HG02852 (cell line): ENCODE measurements around the gene CNPY3.
"Not testable (repeated sequence)": the region's sequence is repeated elsewhere in the genome, so short reads cannot be mapped to it uniquely, and the experiment has no call there.

Source experiments
- ATAC-seq: cut with Tn5 transposase; IDR thresholded peaks from one replicate; pipeline ENCODE4 v1.9.1; 2021; ENCODE audit warnings: mild to moderate bottlenecking, moderate library complexity; ENCODE audit not compliant: unreplicated experiment

Gene CNPY3

DNA sequence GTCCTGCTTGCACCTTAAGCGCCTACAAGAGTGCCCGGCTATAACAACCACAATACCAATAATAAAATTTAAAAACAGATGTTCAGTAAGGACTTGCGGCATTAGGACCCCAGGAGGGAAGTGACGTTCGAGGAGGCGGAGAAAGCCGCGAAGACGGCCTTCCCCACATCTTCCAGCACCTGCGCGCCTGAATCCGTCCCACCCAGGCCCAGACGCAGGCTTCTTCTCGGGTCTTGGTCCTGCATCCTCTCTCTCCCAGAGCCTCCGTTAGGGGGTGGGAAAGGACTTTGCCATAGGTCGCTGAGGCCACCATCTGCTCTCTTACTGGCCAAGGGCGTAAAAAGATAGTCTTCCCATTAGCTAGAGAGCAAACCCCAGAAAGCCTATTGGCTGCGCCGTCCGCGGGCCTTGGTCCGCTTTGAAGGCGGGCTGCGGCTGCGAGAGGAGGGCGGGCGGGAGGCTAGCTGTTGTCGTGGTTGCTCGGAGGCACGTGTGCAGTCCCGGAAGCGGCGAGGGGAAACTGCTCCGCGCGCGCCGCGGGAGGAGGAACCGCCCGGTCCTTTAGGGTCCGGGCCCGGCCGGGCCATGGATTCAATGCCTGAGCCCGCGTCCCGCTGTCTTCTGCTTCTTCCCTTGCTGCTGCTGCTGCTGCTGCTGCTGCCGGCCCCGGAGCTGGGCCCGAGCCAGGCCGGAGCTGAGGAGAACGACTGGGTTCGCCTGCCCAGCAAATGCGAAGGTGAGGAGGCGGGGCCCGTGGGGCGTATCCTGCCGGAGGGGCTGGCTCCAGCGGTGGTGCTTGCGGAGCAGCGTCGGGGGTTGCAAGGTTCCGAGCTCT, at the start of gene CNPY3:
Gene CNPY3, plus strand, starts transcription at position 495 of the 835 bp plus-strand sequence. Its CDS starts 91 bp downstream, at position 586.
- peak; percentile 79 for ATAC-seq

DNA sequence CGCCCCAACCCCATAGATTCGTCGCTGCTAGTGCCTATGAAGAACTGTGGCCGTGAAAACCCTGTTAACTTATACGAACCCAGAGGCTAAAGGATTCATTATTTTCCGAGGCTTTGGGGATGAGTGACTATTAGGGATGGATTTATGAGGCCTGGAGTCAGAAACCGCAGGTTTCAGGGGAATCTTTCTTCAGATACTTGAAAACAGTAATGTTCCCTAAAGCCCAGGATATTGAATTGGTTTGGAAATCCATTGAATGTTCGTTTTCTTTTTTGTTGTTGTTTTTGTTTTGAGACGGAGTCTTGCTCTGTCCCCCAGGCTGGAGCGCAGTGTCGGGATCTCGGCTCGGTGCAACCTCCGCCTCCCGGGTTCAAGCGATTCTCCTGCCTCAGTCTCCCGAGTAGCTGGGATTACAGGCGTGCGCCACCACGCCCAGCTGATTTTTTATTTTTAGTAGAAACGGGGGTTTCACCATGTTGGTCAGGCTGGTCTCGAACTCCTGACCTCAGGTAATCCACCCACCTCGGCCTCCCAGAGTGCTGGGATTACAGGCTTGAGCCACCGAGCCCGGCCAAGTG, 49.0 kb upstream of the CNPY3 start:
- not testable (repeated sequence) for ATAC-seq

DNA sequence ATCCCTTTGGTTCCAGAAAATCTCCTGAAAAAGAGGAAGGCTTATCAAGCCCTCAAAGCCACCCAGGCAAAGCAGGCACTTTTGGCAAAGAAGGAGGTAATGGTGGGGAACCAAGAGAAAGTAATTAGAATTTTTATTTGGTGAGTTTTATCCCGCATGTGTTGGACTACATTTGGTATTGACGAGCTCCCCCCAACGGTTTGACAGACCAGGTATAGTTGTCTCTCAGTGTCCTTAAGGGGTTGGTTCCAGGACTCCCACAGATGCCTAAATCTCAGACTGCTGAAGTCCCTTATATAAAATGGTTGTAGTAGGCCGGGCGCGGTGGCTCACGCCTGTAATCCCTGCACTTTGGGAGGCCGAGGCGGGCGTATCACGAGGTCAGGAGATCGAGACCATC, 48.4 kb upstream of the CNPY3 start:
- not testable (repeated sequence) for ATAC-seq

DNA sequence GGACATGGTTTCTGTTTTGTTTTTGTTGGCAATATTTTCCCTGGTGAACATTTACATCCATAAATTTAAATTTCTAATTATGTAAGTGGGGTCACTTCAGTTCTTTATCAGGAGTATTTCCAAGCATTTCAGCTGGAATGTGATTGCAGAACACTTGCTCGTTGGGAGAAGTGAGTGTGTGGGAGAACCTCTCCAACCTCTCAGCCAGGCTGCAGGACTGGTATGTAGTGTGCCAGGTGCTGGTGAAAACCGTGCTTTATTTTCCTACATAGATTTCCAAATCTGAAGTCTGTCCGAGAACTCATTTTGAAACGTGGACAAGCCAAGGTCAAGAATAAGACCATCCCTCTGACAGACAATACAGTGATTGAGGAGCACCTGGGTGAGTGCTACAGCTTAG, 43.6 kb upstream of the CNPY3 start:
- no peak for ATAC-seq

DNA sequence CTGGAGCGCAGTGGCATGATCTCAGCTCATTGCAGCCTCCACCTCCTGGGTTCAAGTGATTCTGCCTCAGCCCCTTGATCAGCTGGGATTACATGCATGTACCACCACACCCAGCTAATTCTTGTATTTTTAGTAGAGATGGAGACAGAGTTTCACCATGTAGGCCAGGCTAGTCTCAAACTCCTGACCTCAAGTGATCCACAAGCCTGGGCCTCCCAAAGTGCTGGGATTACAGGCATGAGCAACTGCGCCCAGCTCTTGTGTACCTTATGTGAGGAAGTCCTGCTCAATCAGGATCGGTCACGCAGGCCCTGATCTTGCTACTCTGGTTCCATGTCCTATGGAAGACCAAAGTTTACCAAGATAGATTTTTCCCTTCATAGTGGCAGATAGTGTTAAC, 41.1 kb upstream of the CNPY3 start:
- not testable (repeated sequence) for ATAC-seq

DNA sequence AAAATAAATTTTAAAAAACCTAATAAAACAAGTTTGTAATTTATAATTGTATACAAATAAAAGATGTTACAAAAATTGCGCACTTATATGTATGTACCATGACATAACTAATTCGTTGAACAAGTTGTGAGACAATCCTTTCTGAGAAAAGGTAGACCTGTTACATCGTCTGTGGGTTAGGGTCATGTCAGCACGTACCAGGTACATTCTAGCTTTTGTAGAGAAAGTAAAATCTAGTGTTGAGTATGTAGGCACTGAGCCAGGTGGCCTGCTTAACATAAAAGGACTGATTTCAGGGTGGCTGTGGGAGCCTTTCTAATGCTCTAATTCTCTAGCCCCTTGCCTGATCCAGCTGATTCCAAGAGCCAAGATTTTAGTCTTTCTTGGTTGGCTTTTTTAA, 39.5 kb upstream of the CNPY3 start:
- ATAC-seq, result no peak

DNA sequence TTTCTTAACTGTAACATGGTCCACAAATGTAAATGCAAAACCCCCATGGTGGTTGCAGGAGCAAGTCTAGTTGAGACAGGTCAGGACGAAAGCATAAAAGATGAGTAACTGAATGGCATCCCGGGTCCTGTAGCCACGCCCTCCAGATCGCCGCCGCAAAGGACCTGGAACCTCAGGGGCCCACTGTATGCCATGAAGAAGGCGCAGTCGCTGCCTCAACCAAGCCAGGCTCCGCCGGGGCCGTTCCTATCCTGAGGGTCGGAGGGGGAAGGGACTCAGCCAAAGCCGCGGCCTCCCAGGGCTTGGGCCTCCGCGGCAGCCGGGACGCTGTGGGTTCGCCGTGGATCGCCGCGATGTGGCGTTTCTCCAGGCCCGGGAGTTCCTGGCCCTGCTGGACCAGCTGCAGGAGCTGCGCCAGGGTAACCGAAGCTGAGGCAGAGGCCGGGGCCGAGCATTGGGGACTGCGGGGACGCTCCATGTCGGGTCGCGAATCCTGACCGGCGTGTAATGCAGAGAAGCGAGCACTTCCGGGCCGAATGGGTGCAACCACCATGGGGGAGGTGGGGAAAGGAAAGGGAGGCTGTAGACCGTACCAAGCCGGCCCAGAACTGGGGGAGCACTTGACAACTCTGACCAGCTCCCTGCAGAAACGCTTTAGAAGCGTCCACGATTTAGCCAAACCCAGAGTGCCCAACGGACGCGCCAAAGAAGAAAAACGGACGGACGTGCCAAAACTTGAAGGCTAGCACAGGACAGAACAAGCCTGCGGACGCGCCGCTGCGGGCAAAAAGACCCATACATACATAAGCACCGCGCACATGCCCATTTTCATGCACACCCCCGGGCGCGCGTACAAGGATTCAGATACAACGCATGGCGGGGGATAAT, 38.7 kb upstream of the CNPY3 start:
- peak; percentile 85 for ATAC-seq

DNA sequence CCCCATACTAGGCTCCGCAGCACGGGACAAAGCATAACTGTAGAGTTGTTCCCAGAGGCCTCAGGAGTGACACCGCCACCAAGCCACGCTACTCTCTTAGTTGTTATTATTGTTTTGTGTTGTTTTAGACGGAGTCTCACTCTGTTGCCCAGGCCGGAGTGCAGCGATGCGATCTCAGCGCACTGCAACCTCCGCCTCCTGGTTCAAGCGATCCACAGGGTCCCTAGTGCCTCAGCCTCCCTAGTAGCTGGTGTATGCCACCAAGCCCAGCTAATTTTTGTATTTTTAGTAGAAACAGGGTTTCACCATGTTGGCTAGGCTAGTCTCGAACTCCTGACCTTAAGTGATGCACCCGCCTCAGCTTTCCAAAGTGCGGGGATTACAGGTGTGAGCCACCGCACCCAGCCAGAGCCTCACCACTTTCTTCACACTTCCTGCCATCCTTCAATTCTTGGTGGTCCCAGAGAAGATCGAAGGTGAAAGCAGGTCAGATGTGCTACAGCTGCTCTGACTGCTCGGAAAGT, 38.0 kb upstream of the CNPY3 start:
- no peak for ATAC-seq

DNA sequence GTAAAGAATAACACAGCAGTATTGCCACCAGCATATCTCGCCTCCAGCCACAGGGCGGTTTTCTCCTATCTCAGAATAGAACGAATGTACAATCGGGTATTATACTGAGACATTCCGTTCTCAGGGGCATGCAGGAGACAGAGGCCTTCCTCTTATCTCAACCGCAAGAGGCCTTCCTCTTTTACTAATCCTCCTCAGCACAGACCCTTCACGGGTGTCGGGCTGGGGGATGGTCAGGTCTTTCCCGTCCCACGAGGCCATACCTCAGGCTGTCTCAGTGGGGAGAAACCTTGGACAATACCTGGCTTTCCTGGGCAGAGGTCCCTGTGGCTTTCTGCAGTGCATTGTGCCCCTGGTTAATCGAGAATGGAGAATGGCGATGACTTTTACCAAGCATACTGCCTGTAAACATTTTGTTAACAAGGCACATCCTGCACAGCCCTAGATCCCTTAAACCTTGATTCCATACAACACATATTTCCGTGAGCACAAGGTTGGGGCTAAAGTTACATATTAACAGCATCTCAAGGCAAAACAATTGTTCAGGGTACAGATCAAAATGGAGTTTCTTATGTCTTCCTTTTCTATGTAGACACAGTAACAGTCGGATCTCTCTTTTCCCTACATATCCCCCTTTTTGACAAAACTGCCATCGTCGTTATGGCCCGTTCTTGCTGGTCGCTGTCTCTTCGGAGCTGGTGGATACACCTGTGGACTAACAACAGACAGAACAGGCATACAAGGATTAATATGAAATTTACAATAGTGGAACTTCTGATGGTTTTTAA, 35.0 kb upstream of the CNPY3 start:
- ATAC-seq, result not testable (repeated sequence)

DNA sequence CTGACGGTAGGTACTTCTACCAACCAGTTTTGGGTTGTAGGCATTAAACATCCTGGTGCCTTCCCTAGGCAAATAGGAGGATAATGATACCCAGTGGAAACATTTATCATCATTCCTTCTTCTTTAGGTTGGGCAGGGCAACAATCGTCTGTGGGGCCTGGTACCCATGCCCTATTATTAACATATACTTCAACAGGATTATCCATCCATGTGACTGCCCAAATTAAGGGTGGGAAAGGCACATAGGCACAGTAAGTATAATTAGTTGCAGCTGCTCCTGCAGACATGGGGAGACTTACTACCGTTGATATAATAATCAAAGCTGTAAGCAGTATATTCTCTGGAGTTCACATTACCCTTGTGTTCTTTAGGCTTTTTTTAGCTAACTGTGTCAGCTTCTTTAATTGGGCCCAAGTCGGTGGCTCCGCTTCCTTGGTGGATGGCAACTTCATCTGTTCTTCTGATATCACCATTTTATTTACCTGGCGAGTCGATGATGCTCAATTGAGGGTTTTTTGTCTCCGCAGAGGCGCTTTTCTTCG, 33.0 kb upstream of the CNPY3 start:
- ATAC-seq, result no peak

DNA sequence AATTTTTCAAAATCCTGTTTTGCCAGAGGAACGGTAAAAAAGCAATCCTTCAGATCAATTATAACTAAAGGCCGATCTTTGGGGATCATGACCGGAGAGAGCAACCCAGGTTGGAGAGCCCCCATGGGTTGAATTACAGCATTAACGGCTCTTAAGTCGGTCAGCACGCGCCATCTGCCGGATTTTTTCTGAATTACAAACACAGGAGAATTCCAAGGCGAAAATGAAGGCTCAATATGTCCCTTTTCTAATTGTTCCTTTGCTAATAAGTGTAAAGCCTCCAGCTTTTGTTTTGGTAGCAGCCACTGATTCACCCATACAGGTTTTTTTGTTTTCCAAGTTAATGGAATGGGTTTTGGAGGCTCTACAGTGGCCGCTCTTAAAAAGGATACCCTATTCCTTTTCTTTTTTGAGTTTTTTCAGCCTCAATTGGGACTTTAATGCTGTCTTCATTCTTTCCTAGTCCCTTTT, 30.4 kb upstream of the CNPY3 start:
- no peak for ATAC-seq

DNA sequence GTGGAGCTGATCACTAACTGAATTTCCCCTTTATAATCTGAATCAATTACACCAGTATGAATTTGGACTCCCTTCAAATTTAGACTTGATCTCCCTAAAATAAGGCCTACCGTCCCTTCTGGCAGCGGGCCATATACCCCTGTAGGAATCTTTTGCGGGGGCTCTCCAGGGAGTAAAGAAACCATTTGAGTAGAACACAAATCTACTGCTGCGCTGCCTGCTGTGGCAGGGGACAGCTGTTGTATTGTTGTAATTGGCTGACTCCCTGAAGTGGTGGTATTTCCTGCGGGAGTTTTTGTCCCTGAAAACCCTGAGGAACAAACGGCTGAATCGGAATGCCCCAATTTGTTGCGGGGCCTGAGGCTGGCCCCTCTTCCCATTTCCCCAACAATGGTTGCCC, 29.4 kb upstream of the CNPY3 start:
- no peak for ATAC-seq

DNA sequence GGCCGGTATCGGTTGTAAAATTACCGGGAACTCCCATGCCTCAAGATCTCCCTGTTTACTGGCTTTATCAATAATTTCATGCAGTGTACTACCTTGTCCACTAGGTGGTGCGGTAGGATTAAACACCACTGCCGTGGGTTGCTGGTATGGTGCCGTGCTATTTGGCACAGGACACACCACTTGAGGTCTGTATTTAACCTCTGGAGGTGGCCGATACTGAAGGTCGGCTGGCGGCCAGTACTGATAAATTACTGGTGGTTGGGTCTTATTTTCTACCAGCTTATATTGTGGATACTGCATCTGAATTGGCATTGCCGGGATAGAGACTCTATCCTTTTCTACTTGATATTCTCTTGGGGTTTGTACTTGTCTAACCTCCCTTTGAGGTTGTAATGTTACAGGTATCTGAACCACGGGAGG, 27.7 kb upstream of the CNPY3 start:
- no peak for ATAC-seq

DNA sequence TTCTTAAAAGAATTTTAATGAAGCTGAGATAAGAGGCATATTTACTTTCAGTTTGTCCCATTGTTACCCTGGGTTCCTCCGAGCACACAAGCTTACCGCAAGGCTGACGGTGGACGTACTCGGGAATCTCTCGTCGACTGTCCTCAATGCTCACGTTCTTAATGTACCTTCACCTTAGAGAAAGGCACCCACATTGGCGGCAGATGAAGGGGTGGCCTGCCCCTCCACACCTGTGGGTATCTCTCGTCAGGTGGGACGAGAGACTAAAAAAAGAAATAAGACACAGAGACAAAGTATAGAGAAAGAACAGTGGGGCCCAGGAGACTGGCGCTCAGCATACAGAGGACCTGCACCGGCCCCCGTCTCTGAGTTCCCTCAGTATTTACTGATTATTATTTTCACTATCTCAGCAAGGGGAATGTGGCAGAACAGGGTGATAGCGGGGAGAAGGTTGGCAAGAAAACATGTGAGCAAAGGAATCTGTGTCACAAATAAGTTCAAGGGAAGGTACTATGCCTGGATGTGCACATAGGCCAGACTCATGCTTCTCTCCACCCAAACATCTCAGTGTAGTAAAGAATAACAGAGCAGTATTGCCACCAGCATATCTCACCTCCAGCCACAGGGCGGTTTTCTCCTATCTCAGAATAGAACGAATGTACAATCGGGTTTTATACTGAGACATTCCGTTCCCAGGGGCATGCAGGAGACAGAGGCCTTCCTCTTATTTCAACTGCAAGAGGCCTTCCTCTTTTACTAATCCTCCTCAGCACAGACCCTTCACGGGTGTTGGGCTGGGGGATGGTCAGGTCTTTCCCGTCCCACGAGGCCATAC, 26.6 kb upstream of the CNPY3 start:
- ATAC-seq, result not testable (repeated sequence)

DNA sequence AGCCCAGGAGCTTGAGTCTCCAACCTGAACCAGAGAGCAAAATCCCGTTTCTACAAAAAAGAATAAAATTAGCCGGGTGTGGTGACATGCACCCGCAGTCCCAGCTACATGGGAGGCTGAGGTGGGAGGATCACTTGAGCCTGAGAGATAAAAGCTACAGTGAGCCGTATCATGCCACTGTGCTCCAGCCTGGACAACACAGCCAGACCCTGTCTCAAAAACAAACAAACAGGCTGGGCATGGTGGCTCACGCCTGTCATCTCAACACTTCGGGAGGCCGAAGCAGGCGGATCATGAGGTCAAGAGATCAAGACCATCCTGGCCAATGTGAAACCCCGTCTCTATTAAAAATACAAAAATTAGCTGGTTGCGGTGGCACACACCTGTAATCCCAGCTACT, 24.8 kb upstream of the CNPY3 start:
- ATAC-seq, result no peak

DNA sequence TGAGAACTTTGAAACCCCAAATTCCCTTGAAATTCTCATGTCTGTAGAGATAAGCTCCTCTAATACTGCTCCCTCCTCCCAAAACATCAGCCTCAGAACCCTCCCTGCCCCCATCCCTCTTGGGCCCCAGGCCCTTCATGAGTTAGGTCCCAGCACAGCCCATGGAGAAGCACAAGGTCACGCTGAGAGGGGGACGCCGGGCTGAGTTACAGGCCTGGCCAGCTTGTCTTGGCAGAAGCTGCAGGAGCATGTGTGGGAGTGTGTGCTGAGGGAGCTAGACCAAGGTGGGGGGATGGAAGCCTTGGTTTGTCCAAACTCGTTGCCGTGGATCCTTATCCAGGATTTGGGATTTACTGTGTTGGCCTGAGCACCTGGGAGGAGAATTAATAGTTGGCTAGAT, 21.9 kb upstream of the CNPY3 start:
- ATAC-seq, result no peak

DNA sequence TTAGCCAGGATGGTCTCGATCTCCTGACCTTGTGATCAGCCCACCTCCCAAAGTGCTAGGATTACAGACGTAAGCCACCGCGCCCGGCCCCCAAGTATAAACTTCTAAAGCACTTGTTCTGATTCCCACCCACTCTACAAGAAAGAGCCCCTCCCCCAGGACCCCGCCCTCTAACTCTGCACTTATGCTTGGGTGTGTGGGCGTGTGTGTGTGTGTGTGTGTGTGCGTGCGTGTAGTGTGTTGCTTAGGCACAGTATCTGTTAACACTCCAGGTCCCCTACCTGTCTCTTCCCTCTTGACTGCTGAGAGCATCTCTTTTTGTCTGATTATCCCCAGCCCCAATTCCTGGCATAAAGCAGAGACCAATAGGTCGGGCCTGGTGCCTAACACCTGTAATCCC, 19.4 kb upstream of the CNPY3 start:
- ATAC-seq, result no peak

DNA sequence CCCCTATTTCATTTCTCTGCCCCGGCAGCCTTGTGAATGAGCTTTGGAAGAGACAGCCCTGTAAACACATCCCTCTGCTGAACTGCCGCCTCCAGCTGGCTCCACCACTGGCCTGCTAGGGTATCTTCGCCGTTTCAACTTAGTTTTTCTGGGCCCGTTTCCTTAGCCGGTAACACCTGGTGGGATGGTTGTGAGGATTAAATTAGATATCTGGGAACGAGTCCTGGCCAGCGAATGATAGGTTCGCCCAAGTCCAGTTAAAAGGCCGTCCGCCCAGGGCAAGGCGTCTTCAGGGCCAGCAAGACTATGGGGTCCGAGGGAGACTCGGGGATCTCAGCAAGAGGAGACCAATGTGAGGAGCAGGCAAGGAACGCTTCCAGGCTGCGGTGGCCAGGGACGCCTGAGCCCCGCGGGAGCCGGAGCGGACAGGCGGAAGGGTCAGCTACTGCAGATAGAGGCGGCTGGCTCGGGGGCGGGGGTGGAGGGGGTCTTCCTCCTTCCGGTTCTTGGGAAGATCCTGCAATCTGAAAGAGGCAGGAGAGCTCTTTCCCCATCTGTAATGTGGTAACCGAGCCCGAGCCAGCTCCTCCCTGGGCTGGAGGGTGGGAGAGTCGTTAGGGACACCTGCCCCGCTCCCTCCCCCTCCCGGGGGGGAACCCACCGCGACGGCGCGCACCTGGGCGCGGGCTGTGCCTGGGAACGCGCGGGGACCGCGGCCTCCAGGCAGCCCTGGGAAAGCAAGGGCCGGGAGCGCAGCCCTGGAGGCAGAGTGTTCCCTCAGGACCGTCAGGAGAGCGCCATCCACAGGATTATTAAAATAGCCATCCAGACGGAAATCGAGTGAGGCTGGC, 17.9 kb upstream of the CNPY3 start:
- ATAC-seq, result no peak
